CD8-positive, alpha-beta memory T cell (primary cell): ENCODE results near the gene SHC4. TPM values are rescaled to one million over a fixed set of nuclear protein-coding genes. Genes with fewer than 3 reads are reported as not detected.

Experiments
- CTCF ChIA-PET: fragments of 350-600 bp; sonication (Branson Sonifier 250); formaldehyde crosslinking; loops from one replicate; lab custom pipeline; 2021; ENCODE audit warnings: antibody characterized with exemption; lab: Charles Lee
- POLR2A ChIA-PET: fragments of 350-600 bp; sonication (Branson Sonifier 250); formaldehyde crosslinking; loops from one replicate; lab custom pipeline; 2021; ENCODE audit warnings: antibody characterized with exemption; lab: Charles Lee
- DNase-seq, 5 donors: peaks; one replicate each; pipeline versions ENCODE4 v3.0.0 to v3.0.0-alpha.2; 2020 to 2022; ENCODE audit warnings: mixed read lengths in 1 of 5
- H3K27ac ChIP-seq: one replicate; pipeline ENCODE4 v1.7.0; 2013; ENCODE audit warnings: low read depth, mild to moderate bottlenecking, low read length, moderate library complexity
- H3K27me3 ChIP-seq: 2 replicates; pipeline ENCODE4 v1.7.0; 2013; ENCODE audit warnings: low read length, mild to moderate bottlenecking; ENCODE audit not compliant: insufficient read depth, poor library complexity, severe bottlenecking
- H3K36me3 ChIP-seq: 2 replicates; pipeline ENCODE4 v1.7.0; 2013; ENCODE audit warnings: mild to moderate bottlenecking, low read length, moderate library complexity; ENCODE audit not compliant: insufficient read depth
- H3K4me1 ChIP-seq: 2 replicates; pipeline ENCODE4 v1.7.0; 2013; ENCODE audit warnings: mild to moderate bottlenecking, low read length, moderate library complexity; ENCODE audit not compliant: insufficient read depth
- H3K4me3 ChIP-seq: 2 replicates; pipeline ENCODE4 v1.7.0; 2013; ENCODE audit warnings: mild to moderate bottlenecking, low read length
- H3K9me3 ChIP-seq: 2 replicates; pipeline ENCODE4 v1.7.0; 2013; ENCODE audit warnings: mild to moderate bottlenecking, low read length
- H3K27ac Mint-ChIP-seq, 8 donors: one replicate each; pipeline ENCODE4 v1.8.0; 2020 to 2021; ENCODE audit warnings: mixed read lengths in 8 of 8, mild to moderate bottlenecking in 6 of 8, inconsistent platforms in 3 of 8, moderate library complexity in 3 of 8
- H3K27me3 Mint-ChIP-seq, 2 donors: one replicate each; pipeline ENCODE4 v1.8.0; 2020 to 2021; ENCODE audit warnings: mixed read lengths in 2 of 2, mild to moderate bottlenecking in 1 of 2, moderate library complexity in 1 of 2
- H3K36me3 Mint-ChIP-seq, 3 donors: one replicate each; pipeline ENCODE4 v1.8.0; 2020 to 2021; ENCODE audit warnings: mixed read lengths in 3 of 3, inconsistent platforms in 1 of 3, mild to moderate bottlenecking in 1 of 3
- H3K4me1 Mint-ChIP-seq, 3 donors: one replicate each; pipeline ENCODE4 v1.8.0; 2020 to 2021; ENCODE audit warnings: mixed read lengths in 3 of 3, inconsistent platforms in 1 of 3, mild to moderate bottlenecking in 1 of 3
- H3K4me3 Mint-ChIP-seq, 7 donors: one replicate each; pipeline ENCODE4 v1.8.0; 2020 to 2021; ENCODE audit warnings: mixed read lengths in 7 of 7, mild to moderate bottlenecking in 6 of 7, moderate library complexity in 4 of 7, inconsistent platforms in 2 of 7
- H3K9me3 Mint-ChIP-seq, 5 donors: one replicate each; pipeline ENCODE4 v1.8.0; 2020 to 2022; ENCODE audit warnings: mixed read lengths in 5 of 5, mild to moderate bottlenecking in 3 of 5, moderate library complexity in 2 of 5, inconsistent platforms in 1 of 5
- polyA plus RNA-seq: library from polyadenylated mRNA; unstranded; fragments of 300-500 nt; fragmentation: Illumina TruSeq; gene quantifications from one replicate; pipeline ENCODE4 v1.2.3, GENCODE V29; 2021
- total RNA-seq, 2 experiments: library from RNA; stranded (reverse); gene quantifications; one replicate each; pipeline ENCODE4 v1.2.3, GENCODE V29; 2021

Gene SHC4
- total and polyA plus RNA-seq, 3 experiments from 2014 or later = 5.0 to 5.7 TPM; not detected in 1

- CTCF ChIA-PET = no interaction called here
- POLR2A ChIA-PET = no interaction called here
These were observed 111.8 kb downstream of the SHC4 start for GRCh38 chr15:48851956-48852355.

GRCh38 chr15:48850648-48851047, 113.1 kb downstream of the SHC4 start:
- no peak overlapping the region for H3K27ac ChIP-seq
- no peaks in the 10 kb centered on the region for H3K4me1 Mint-ChIP-seq
- DNase-seq = no peak
- H3K4me1 ChIP-seq = no peaks in the 10 kb centered on the region
- ChIA-PET POLR2A (no interaction called here), CTCF (no interaction called here)
- H3K36me3 Mint-ChIP-seq = no peaks in the 10 kb centered on the region
- H3K27ac Mint-ChIP-seq = no peak overlapping the region
- H3K9me3 Mint-ChIP-seq = peaks cover 0 to 2% (median 0%) of the 10 kb centered on the region in 5 donors
- no peak overlapping the region for H3K4me3 Mint-ChIP-seq
- H3K9me3 ChIP-seq = no peaks in the 10 kb centered on the region
- H3K4me3 ChIP-seq = no peak overlapping the region
- H3K27me3 ChIP-seq = no peaks in the 10 kb centered on the region
- no peaks in the 10 kb centered on the region for H3K36me3 ChIP-seq
- H3K27me3 Mint-ChIP-seq = peaks cover 7 to 25% of the 10 kb centered on the region in 2 donors

More at GRCh38 chr15:48851956-48852355, 111.8 kb downstream of the SHC4 start:
- H3K36me3 Mint-ChIP-seq = no peaks in the 10 kb centered on the region
- Histone ChIP-seq H3K36me3 (no peaks in the 10 kb centered on the region), H3K4me3 (no peak overlapping the region), H3K27ac (no peak overlapping the region), H3K4me1 (no peaks in the 10 kb centered on the region), H3K27me3 (no peaks in the 10 kb centered on the region), H3K9me3 (no peaks in the 10 kb centered on the region)
- no peak overlapping the region for H3K27ac Mint-ChIP-seq
- peaks cover 0 to 2% (median 0%) of the 10 kb centered on the region in 5 donors for H3K9me3 Mint-ChIP-seq
- H3K4me3 Mint-ChIP-seq = no peak overlapping the region
- DNase-seq = no peak
- H3K27me3 Mint-ChIP-seq = peaks cover 7 to 22% of the 10 kb centered on the region in 2 donors
- no peaks in the 10 kb centered on the region for H3K4me1 Mint-ChIP-seq

- Mint-ChIP-seq H3K4me3 (no peak overlapping the region), H3K27me3 (peaks cover 7 to 17% of the 10 kb centered on the region in 2 donors), H3K4me1 (no peaks in the 10 kb centered on the region), H3K27ac (no peak overlapping the region), H3K36me3 (no peaks in the 10 kb centered on the region), H3K9me3 (no peaks in the 10 kb centered on the region)
- ChIA-PET POLR2A (no interaction called here), CTCF (interaction anchor here (1.7 kb wide), 1 partner anchor 16 kb away, joined by 4 read pairs; no protein-coding TSS in a partner anchor)
- no peaks in the 10 kb centered on the region for H3K36me3 ChIP-seq
- no peak overlapping the region for H3K27ac ChIP-seq
- no peaks in the 10 kb centered on the region for H3K9me3 ChIP-seq
- no peaks in the 10 kb centered on the region for H3K4me1 ChIP-seq
- DNase-seq = no peak
- no peak overlapping the region for H3K4me3 ChIP-seq
- H3K27me3 ChIP-seq = no peaks in the 10 kb centered on the region
These were observed 118.6 kb downstream of the SHC4 start for GRCh38 chr15:48845123-48845522.

GRCh38 chr15:48842501-48842900, 121.2 kb downstream of the SHC4 start:
- H3K36me3 Mint-ChIP-seq = no peaks in the 10 kb centered on the region
- ChIA-PET CTCF (no interaction called here), POLR2A (no interaction called here)

GRCh38 chr15:48834756-48835155, 129.0 kb downstream of the SHC4 start:
- Mint-ChIP-seq H3K4me1 (no peaks in the 10 kb centered on the region), H3K9me3 (peaks cover 12 to 23% (median 14%) of the 10 kb centered on the region in 5 donors), H3K4me3 (no peak overlapping the region), H3K27me3 (peaks cover 26 to 59% of the 10 kb centered on the region in 2 donors), H3K36me3 (no peaks in the 10 kb centered on the region), H3K27ac (no peak overlapping the region)
- CTCF ChIA-PET = no interaction called here
- H3K9me3 ChIP-seq = no peaks in the 10 kb centered on the region
- no peaks in the 10 kb centered on the region for H3K36me3 ChIP-seq
- no peaks in the 10 kb centered on the region for H3K27me3 ChIP-seq
- H3K27ac ChIP-seq = no peak overlapping the region
- DNase-seq = no peak
- no peaks in the 10 kb centered on the region for H3K4me1 ChIP-seq
- POLR2A ChIA-PET = no interaction called here
- no peak overlapping the region for H3K4me3 ChIP-seq

More at GRCh38 chr15:48842501-48842900, 121.2 kb downstream of the SHC4 start:
- Mint-ChIP-seq H3K9me3 (no peaks in the 10 kb centered on the region), H3K27me3 (peaks cover 2 to 18% of the 10 kb centered on the region in 2 donors), H3K27ac (no peak overlapping the region), H3K4me3 (no peak overlapping the region), H3K4me1 (no peaks in the 10 kb centered on the region)
- Histone ChIP-seq H3K27me3 (no peaks in the 10 kb centered on the region), H3K4me1 (no peaks in the 10 kb centered on the region), H3K27ac (no peak overlapping the region), H3K36me3 (no peaks in the 10 kb centered on the region), H3K9me3 (no peaks in the 10 kb centered on the region), H3K4me3 (no peak overlapping the region)
- DNase-seq = no peak

GRCh38 chr15:48833526-48834239, 130.0 kb downstream of the SHC4 start:
- Histone ChIP-seq H3K4me1 (no peaks in the 10 kb centered on the region), H3K4me3 (no peak overlapping the region), H3K27me3 (no peaks in the 10 kb centered on the region), H3K27ac (no peak overlapping the region), H3K9me3 (no peaks in the 10 kb centered on the region), H3K36me3 (no peaks in the 10 kb centered on the region)
- POLR2A ChIA-PET = no interaction called here
- Mint-ChIP-seq H3K36me3 (no peaks in the 10 kb centered on the region), H3K9me3 (peaks cover 12 to 23% (median 14%) of the 10 kb centered on the region in 5 donors), H3K4me3 (no peak overlapping the region), H3K4me1 (no peaks in the 10 kb centered on the region), H3K27me3 (peaks cover 26 to 61% of the 10 kb centered on the region in 2 donors), H3K27ac (no peak overlapping the region)
- CTCF ChIA-PET = no interaction called here
- no peak for DNase-seq

GRCh38 chr15:48832648-48833047, 131.1 kb downstream of the SHC4 start:
- Histone ChIP-seq H3K27me3 (no peaks in the 10 kb centered on the region), H3K9me3 (no peaks in the 10 kb centered on the region), H3K27ac (no peak overlapping the region), H3K4me3 (no peak overlapping the region), H3K4me1 (no peaks in the 10 kb centered on the region), H3K36me3 (no peaks in the 10 kb centered on the region)
- ChIA-PET CTCF (no interaction called here), POLR2A (no interaction called here)
- no peaks in the 10 kb centered on the region for H3K4me1 Mint-ChIP-seq
- H3K36me3 Mint-ChIP-seq = no peaks in the 10 kb centered on the region
- H3K27ac Mint-ChIP-seq = no peak overlapping the region
- H3K9me3 Mint-ChIP-seq = peaks cover 12 to 23% (median 14%) of the 10 kb centered on the region in 5 donors
- DNase-seq = no peak
- H3K4me3 Mint-ChIP-seq = no peak overlapping the region
- H3K27me3 Mint-ChIP-seq = peaks cover 24 to 53% of the 10 kb centered on the region in 2 donors

GRCh38 chr15:48828906-48829305, 134.8 kb downstream of the SHC4 start:
- H3K27ac ChIP-seq = no peak overlapping the region
- H3K4me3 ChIP-seq = no peak overlapping the region
- no peaks in the 10 kb centered on the region for H3K4me1 ChIP-seq
- no peaks in the 10 kb centered on the region for H3K36me3 Mint-ChIP-seq
- H3K27me3 Mint-ChIP-seq = peaks cover 18 to 31% of the 10 kb centered on the region in 2 donors
- H3K4me1 Mint-ChIP-seq = no peaks in the 10 kb centered on the region
- no peak overlapping the region for H3K27ac Mint-ChIP-seq
- no peaks in the 10 kb centered on the region for H3K9me3 ChIP-seq
- H3K27me3 ChIP-seq = no peaks in the 10 kb centered on the region
- no peaks in the 10 kb centered on the region for H3K36me3 ChIP-seq
- no peak for DNase-seq
- ChIA-PET CTCF (no interaction called here), POLR2A (no interaction called here)
- no peak overlapping the region for H3K4me3 Mint-ChIP-seq
- H3K9me3 Mint-ChIP-seq = peaks cover 11 to 21% (median 14%) of the 10 kb centered on the region in 5 donors
